GM23248 (cell line): ENCODE data around the gene ATP13A1. TPM values are rescaled to one million over a fixed set of nuclear protein-coding genes. Genes with fewer than 3 reads are reported as not detected.
A peak's percentile ranks its signal among the peaks of the same experiment; 100 is the strongest.

Experiments
- DNase-seq: peaks from one replicate; pipeline ENCODE4 v3.0.0-alpha.2; 2015
- H2AFZ ChIP-seq: fragments of 200-600 bp; sonication (generic); 2 replicates; pipeline ENCODE4 v1.6.1; 2016; ENCODE audit warnings: antibody characterized with exemption
- H3F3A ChIP-seq: fragments of 200-600 bp; sonication (generic); 2 replicates; pipeline ENCODE4 v1.6.1; 2016; ENCODE audit warnings: mild to moderate bottlenecking, antibody characterized with exemption, mixed run types; ENCODE audit not compliant: insufficient read depth
- H3K27ac ChIP-seq: fragments of 200-600 bp; sonication (generic); 2 replicates; pipeline ENCODE4 v1.5.1; 2016; ENCODE audit warnings: mild to moderate bottlenecking
- H3K27me3 ChIP-seq: fragments of 200-600 bp; sonication (generic); replicated peaks from 2 replicates; pipeline ENCODE4 v1.6.1; 2016; ENCODE audit warnings: mild to moderate bottlenecking; ENCODE audit not compliant: insufficient read depth
- H3K36me3 ChIP-seq: fragments of 200-600 bp; sonication (generic); 2 replicates; pipeline ENCODE4 v1.6.1; 2016; ENCODE audit warnings: low read depth, mild to moderate bottlenecking
- H3K4me1 ChIP-seq: fragments of 200-600 bp; sonication (generic); 2 replicates; pipeline ENCODE4 v1.6.1; 2016; ENCODE audit warnings: mild to moderate bottlenecking; ENCODE audit not compliant: insufficient read depth
- H3K4me2 ChIP-seq: fragments of 200-600 bp; sonication (generic); one replicate; pipeline ENCODE4 v1.6.1; 2016; ENCODE audit warnings: mild to moderate bottlenecking; ENCODE audit not compliant: unreplicated experiment
- H3K4me3 ChIP-seq: fragments of 200-600 bp; sonication (generic); 2 replicates; pipeline ENCODE4 v1.5.1; 2016; ENCODE audit warnings: mild to moderate bottlenecking
- H3K79me2 ChIP-seq: fragments of 200-600 bp; sonication (generic); 2 replicates; pipeline ENCODE4 v1.6.1; 2016; ENCODE audit warnings: mild to moderate bottlenecking; ENCODE audit not compliant: insufficient read depth
- H3K9ac ChIP-seq: fragments of 200-600 bp; sonication (generic); 2 replicates; pipeline ENCODE4 v1.6.1; 2016; ENCODE audit warnings: mild to moderate bottlenecking
- H3K9me2 ChIP-seq: fragments of 200-600 bp; sonication (generic); 2 replicates; pipeline ENCODE4 v1.6.1; 2016; ENCODE audit warnings: mixed run types, mild to moderate bottlenecking, moderate library complexity; ENCODE audit not compliant: insufficient read depth
- H3K9me3 ChIP-seq: fragments of 200-600 bp; sonication (generic); one replicate; pipeline ENCODE4 v1.6.1; 2017; ENCODE audit warnings: low read depth
- H4K20me1 ChIP-seq: fragments of 200-600 bp; sonication (generic); 2 replicates; pipeline ENCODE4 v1.6.0; 2016; ENCODE audit not compliant: insufficient read depth
- EZH2 ChIP-seq: fragments of 200-600 bp; sonication (generic); IDR thresholded peaks from 2 replicates; pipeline ENCODE4 v1.6.1; 2018; ENCODE audit warnings: antibody characterized with exemption, mild to moderate bottlenecking; ENCODE audit not compliant: insufficient read depth, poor library complexity, severe bottlenecking
- EZH2phosphoT487 ChIP-seq: fragments of 200-600 bp; sonication (generic); IDR thresholded peaks from 2 replicates; pipeline ENCODE4 v1.6.1; 2018; ENCODE audit warnings: antibody characterized with exemption, moderate library complexity, mild to moderate bottlenecking, low read depth; ENCODE audit not compliant: insufficient read depth
- WGBS, 2 experiments: methylation state at CpG; one replicate each; pipeline ENCODE4 v1.1.6; 2015 to 2017; ENCODE audit warnings: low lambda C conversion rate in 2 of 2, low coverage in 1 of 2; ENCODE audit errors: missing lambda C conversion rate in 2 of 2; 5-methylcytosine and 5-hydroxymethylcytosine counted together
- in situ Hi-C: fragments of 300-500 bp; cut with MboI; formaldehyde crosslinking; loops from 2 replicates; pipeline ENCODE4 v1.15.0; 2020
- polyA plus RNA-seq: library from polyadenylated mRNA; unstranded; fragments of >200 nt; fragmentation: Nextera tagmentation; extraction: Ambion mirVana; gene quantifications from 2 replicates; pipeline ENCODE4 v1.2.1, GENCODE V29; 2016
- total RNA-seq: library from RNA; depleted of rRNA; stranded (reverse); fragments of >200 nt; shearing (Covaris generic); gene quantifications from 2 replicates; pipeline ENCODE4 v1.2.3, GENCODE V29; 2014; rRNA removed

Gene ATP13A1
- total RNA-seq (86.6 and 101 TPM in 2 replicates), polyA plus RNA-seq (42.3 TPM in 2 replicates)

GRCh38 chr19:19663256-19664120 is at the start of gene ATP13A1:
Gene ATP13A1 (minus strand): TSS chr19:19663676. CDS start chr19:19663666, 10 bp downstream.
- Histone ChIP-seq H4K20me1 (no peaks in the 10 kb centered on the region), H3K9me3 (no peaks in the 10 kb centered on the region), H3K9me2 (no peaks in the 10 kb centered on the region), H2AFZ (peak within 1 kb of the TSS; percentile 75), H3K4me1 (peaks cover 16% of the 10 kb centered on the region; the same call in 1 of the 2 replicates), H3K4me3 (peak within 1 kb of the TSS; percentile 88), H3K4me2 (peak within 1 kb of the TSS; percentile 95), H3K36me3 (no peaks in the 10 kb centered on the region), H3K9ac (peak within 1 kb of the TSS; percentile 90), H3K27me3 (no peaks in the 10 kb centered on the region), H3K27ac (peak within 1 kb of the TSS; percentile 81), H3F3A (no peaks in the 10 kb centered on the region), H3K79me2 (peaks cover 40% of the 10 kb centered on the region)
- 0 to 1% methylated on average over 64 to 74 of the region's 85 CpGs for WGBS, 2 experiments
- peak; percentile 99 for DNase-seq
- in situ Hi-C loops = no loop called here
- TF ChIP-seq EZH2 = no peak
- no peak for TF ChIP-seq EZH2phosphoT487

GRCh38 chr19:19711934-19712828 is 48.7 kb upstream of the ATP13A1 start:
- peaks cover 55% of the 10 kb centered on the region for H3K36me3 ChIP-seq
- no peaks in the 10 kb centered on the region for H4K20me1 ChIP-seq
- DNase-seq = no peak
- H3K9ac ChIP-seq = no peak overlapping the region
- no peak overlapping the region for H3K27ac ChIP-seq
- 96 to 97% methylated on average over 10 of the region's 10 CpGs for WGBS, 2 experiments
- H3K27me3 ChIP-seq = no peaks in the 10 kb centered on the region
- no peaks in the 10 kb centered on the region for H3K4me1 ChIP-seq
- H3K79me2 ChIP-seq = peaks cover 15% of the 10 kb centered on the region
- H3K4me2 ChIP-seq = no peak overlapping the region
- no peaks in the 10 kb centered on the region for H3K9me2 ChIP-seq
- H2AFZ ChIP-seq = no peak overlapping the region
- peaks cover 49% of the 10 kb centered on the region for H3K9me3 ChIP-seq
- TF ChIP-seq EZH2phosphoT487 (no peak), EZH2 (no peak)
- in situ Hi-C loops = no loop called here
- H3K4me3 ChIP-seq = 0 out of 2 replicates have a peak overlapping the region, but pooled peaks have one; percentile 7
- peaks cover 26% of the 10 kb centered on the region for H3F3A ChIP-seq

- Histone ChIP-seq H3K9me2 (no peaks in the 10 kb centered on the region), H3K4me3 (no peak overlapping the region), H3K9ac (no peak overlapping the region), H3K9me3 (peaks cover 47% of the 10 kb centered on the region), H3F3A (peaks cover 26% of the 10 kb centered on the region), H3K79me2 (peaks cover 7% of the 10 kb centered on the region), H3K4me2 (no peak overlapping the region), H3K4me1 (no peaks in the 10 kb centered on the region), H3K27me3 (no peaks in the 10 kb centered on the region), H2AFZ (no peak overlapping the region), H3K36me3 (peaks cover 51% of the 10 kb centered on the region), H3K27ac (no peak overlapping the region), H4K20me1 (no peaks in the 10 kb centered on the region)
- WGBS, 2 experiments = 94 to 96% methylated on average over 14 of the region's 14 CpGs
- TF ChIP-seq EZH2phosphoT487 (no peak), EZH2 (no peak)
- in situ Hi-C loops = no loop called here
- no peak for DNase-seq
These were observed 47.9 kb upstream of the ATP13A1 start for GRCh38 chr19:19711306-19711933.

GRCh38 chr19:19710506-19710905 is 47.0 kb upstream of the ATP13A1 start:
- Histone ChIP-seq H3K4me1 (no peaks in the 10 kb centered on the region), H3K9me2 (no peaks in the 10 kb centered on the region), H3K9me3 (peaks cover 40% of the 10 kb centered on the region), H2AFZ (no peak overlapping the region), H3F3A (peaks cover 26% of the 10 kb centered on the region), H3K4me3 (no peak overlapping the region), H3K27me3 (no peaks in the 10 kb centered on the region), H4K20me1 (no peaks in the 10 kb centered on the region), H3K79me2 (no peaks in the 10 kb centered on the region), H3K9ac (no peak overlapping the region), H3K27ac (no peak overlapping the region), H3K36me3 (peaks cover 51% of the 10 kb centered on the region), H3K4me2 (no peak overlapping the region)
- WGBS, 2 experiments = 90 to 91% methylated on average over 2 of the region's 2 CpGs
- TF ChIP-seq EZH2 = no peak
- TF ChIP-seq EZH2phosphoT487 = no peak
- in situ Hi-C loops = no loop called here
- no peak for DNase-seq
